ENCODE results near the gene GALNS. TPM values are rescaled to one million over a fixed set of nuclear protein-coding genes. Genes with fewer than 3 reads are reported as not detected.
A peak's percentile ranks its signal among the peaks of the same experiment; 100 is the strongest.

The GALNS gene
- total and polyA plus RNA-seq, 2 donors (not counting 1 experiment from before 2014, with no cell fraction given) = 10.6 to 29.6 TPM

- Histone ChIP-seq H3K4me2 (ENCODE audit: extremely low read depth, insufficient read depth, low read length) (no peak overlapping the region), H3K4me1 (ENCODE audit: control insufficient read depth, extremely low read depth, insufficient read depth, low read length) (peaks cover 17% of the 10 kb centered on the region), H3K9me3 (ENCODE audit: control insufficient read depth, insufficient read depth, low read depth, low read length) (no peaks in the 10 kb centered on the region), H3K4me3 (replicated peaks in 1 of 4; ENCODE audit: control extremely low read depth in 1 of 4, insufficient read depth in 1 of 4, low read depth in 3 of 4, low read length in 4 of 4) (no peak overlapping the region), H2AFZ (ENCODE audit: low read length) (no peak overlapping the region), H3K9ac (ENCODE audit: insufficient read depth, low read length) (peak overlapping the region; percentile 8), H3K27me3 (ENCODE audit: control insufficient read depth, insufficient read depth, low read length) (no peaks in the 10 kb centered on the region), H3K27ac (ENCODE audit: insufficient read depth, low read length) (peak overlapping the region; percentile 16), H3K36me3 (ENCODE audit: control insufficient read depth, insufficient read depth, low read length) (no peaks in the 10 kb centered on the region), H4K20me1 (ENCODE audit: control insufficient read depth, extremely low read depth, insufficient read depth, low read length) (no peaks in the 10 kb centered on the region), H3K79me2 (ENCODE audit: control insufficient read depth, insufficient read depth, low read length) (no peaks in the 10 kb centered on the region)
- peak in 1 of 2 donors; percentile 26 for DNase-seq (ENCODE audit: low read depth in 2 of 2)
- TF ChIP-seq EZH2 (IDR thresholded peaks at IDR 0.05; ENCODE audit: low read length, missing control alignments) = no peak
- no peak for TF ChIP-seq CTCF (conservative IDR thresholded peaks at IDR 0.05 in 1 of 2, IDR thresholded peaks at IDR 0.05 in 1 of 2; ENCODE audit: low read depth in 1 of 2, low read length in 2 of 2)
These were observed 29.7 kb upstream of the GALNS start for GRCh38 chr16:88886420-88886844.

- H4K20me1 ChIP-seq (ENCODE audit: control insufficient read depth, extremely low read depth, insufficient read depth, low read length) = no peaks in the 10 kb centered on the region
- TF ChIP-seq CTCF (conservative IDR thresholded peaks at IDR 0.05 in 1 of 2, IDR thresholded peaks at IDR 0.05 in 1 of 2; ENCODE audit: low read depth in 1 of 2, low read length in 2 of 2) (no peak), EZH2 (IDR thresholded peaks at IDR 0.05; ENCODE audit: low read length, missing control alignments) (no peak)
These were observed 29.0 kb upstream of the GALNS start for GRCh38 chr16:88885693-88886280.

GRCh38 chr16:88884569-88885271 lies 28.0 kb upstream of the GALNS start:
- Histone ChIP-seq H3K4me3 (replicated peaks in 1 of 4; ENCODE audit: control extremely low read depth in 1 of 4, insufficient read depth in 1 of 4, low read depth in 3 of 4, low read length in 4 of 4) (no peak overlapping the region), H3K4me2 (ENCODE audit: extremely low read depth, insufficient read depth, low read length) (no peak overlapping the region), H3K9me3 (ENCODE audit: control insufficient read depth, insufficient read depth, low read depth, low read length) (no peaks in the 10 kb centered on the region), H3K4me1 (ENCODE audit: control insufficient read depth, extremely low read depth, insufficient read depth, low read length) (peaks cover 17% of the 10 kb centered on the region), H3K27ac (ENCODE audit: insufficient read depth, low read length) (no peak overlapping the region), H3K36me3 (ENCODE audit: control insufficient read depth, insufficient read depth, low read length) (no peaks in the 10 kb centered on the region), H4K20me1 (ENCODE audit: control insufficient read depth, extremely low read depth, insufficient read depth, low read length) (no peaks in the 10 kb centered on the region), H3K9ac (ENCODE audit: insufficient read depth, low read length) (no peak overlapping the region), H3K27me3 (ENCODE audit: control insufficient read depth, insufficient read depth, low read length) (no peaks in the 10 kb centered on the region), H2AFZ (ENCODE audit: low read length) (no peak overlapping the region), H3K79me2 (ENCODE audit: control insufficient read depth, insufficient read depth, low read length) (no peaks in the 10 kb centered on the region)
- TF ChIP-seq CTCF (conservative IDR thresholded peaks at IDR 0.05 in 1 of 2, IDR thresholded peaks at IDR 0.05 in 1 of 2; ENCODE audit: low read depth in 1 of 2, low read length in 2 of 2) (no peak), EZH2 (IDR thresholded peaks at IDR 0.05; ENCODE audit: low read length, missing control alignments) (no peak)
- no peak for DNase-seq (ENCODE audit: low read depth in 2 of 2)

More at GRCh38 chr16:88885693-88886280, 29.0 kb upstream of the GALNS start:
- Histone ChIP-seq H3K4me2 (ENCODE audit: extremely low read depth, insufficient read depth, low read length) (no peak overlapping the region), H3K27me3 (ENCODE audit: control insufficient read depth, insufficient read depth, low read length) (no peaks in the 10 kb centered on the region), H3K36me3 (ENCODE audit: control insufficient read depth, insufficient read depth, low read length) (no peaks in the 10 kb centered on the region), H3K9ac (ENCODE audit: insufficient read depth, low read length) (no peak overlapping the region), H3K9me3 (ENCODE audit: control insufficient read depth, insufficient read depth, low read depth, low read length) (no peaks in the 10 kb centered on the region), H3K27ac (ENCODE audit: insufficient read depth, low read length) (no peak overlapping the region), H2AFZ (ENCODE audit: low read length) (no peak overlapping the region), H3K4me1 (ENCODE audit: control insufficient read depth, extremely low read depth, insufficient read depth, low read length) (peaks cover 17% of the 10 kb centered on the region), H3K4me3 (replicated peaks in 1 of 4; ENCODE audit: control extremely low read depth in 1 of 4, insufficient read depth in 1 of 4, low read depth in 3 of 4, low read length in 4 of 4) (no peak overlapping the region), H3K79me2 (ENCODE audit: control insufficient read depth, insufficient read depth, low read length) (no peaks in the 10 kb centered on the region)
- no peak for DNase-seq (ENCODE audit: low read depth in 2 of 2)
